T-cell (primary cell): ENCODE measurements around the gene SLC24A3. TPM values are rescaled to one million over a fixed set of nuclear protein-coding genes. Genes with fewer than 3 reads are reported as not detected.

Source experiments
- ATAC-seq, 4 experiments: fragments of 200-7000 bp in 3 of 4; fragments of 150-1000 bp in 1 of 4; cut with Tn5 transposase; replicated peaks in 1 of 4; 1 replicate in 3 of 4; 2 replicates in 1 of 4; pipeline ENCODE4 v1.10.0; 2021; ENCODE audit warnings: moderate library complexity in 3 of 4, mild to moderate bottlenecking in 2 of 4, moderate number of reproducible peaks in 1 of 4
- CTCF ChIA-PET, 2 donors: fragments of 300-600 bp; sonication (Branson Sonifier 250); formaldehyde crosslinking; loops; one replicate each; lab custom pipeline; 2022; ENCODE audit warnings: antibody characterized with exemption in 2 of 2; lab: Charles Lee
- POLR2A ChIA-PET, 2 donors: fragments of 300-600 bp; sonication (Branson Sonifier 250); formaldehyde crosslinking; loops; one replicate each; lab custom pipeline; 2022; ENCODE audit warnings: antibody characterized with exemption in 2 of 2; lab: Charles Lee
- DNase-seq, 35 experiments: peaks; one replicate each; pipeline versions ENCODE4 v3.0.0 to v3.0.0-alpha.2; 2013 to 2023
- H3K27ac ChIP-seq: one replicate; pipeline ENCODE4 v1.5.1; 2013; ENCODE audit warnings: low read length
- H3K27me3 ChIP-seq, 2 experiments: replicated peaks in 1 of 2; 1 replicate in 1 of 2; 2 replicates in 1 of 2; pipeline versions ENCODE4 v1.6.1 to v1.7.0; 2013; ENCODE audit warnings: low read length in 1 of 2, mixed read lengths in 1 of 2; ENCODE audit not compliant: control insufficient read depth in 2 of 2, insufficient read depth in 2 of 2; ENCODE audit errors: extremely low read depth in 1 of 2
- H3K36me3 ChIP-seq, 2 donors: 1 replicate in 1 of 2; 2 replicates in 1 of 2; pipeline versions ENCODE4 v1.6.1 to v1.7.0; 2013; ENCODE audit warnings: low read length in 1 of 2; ENCODE audit not compliant: control insufficient read depth in 2 of 2, insufficient read depth in 1 of 2; ENCODE audit errors: extremely low read depth in 1 of 2
- H3K4me1 ChIP-seq, 2 experiments: 1 replicate in 1 of 2; 2 replicates in 1 of 2; pipeline versions ENCODE4 v1.6.1 to v1.7.0; 2013; ENCODE audit warnings: low read length in 2 of 2, mixed read lengths in 1 of 2; ENCODE audit not compliant: insufficient read depth in 2 of 2, control insufficient read depth in 1 of 2; ENCODE audit errors: extremely low read depth in 1 of 2
- H3K4me3 ChIP-seq, 2 donors: 1 replicate in 1 of 2; 2 replicates in 1 of 2; pipeline versions ENCODE4 v1.5.1 to v1.7.0; 2013; ENCODE audit warnings: mild to moderate bottlenecking in 2 of 2, low read length in 1 of 2, moderate library complexity in 1 of 2; ENCODE audit not compliant: control insufficient read depth in 1 of 2; ENCODE audit errors: extremely low read depth in 1 of 2
- H3K9me3 ChIP-seq: 2 replicates; pipeline ENCODE4 v1.7.0; 2013
- H3K27ac Mint-ChIP-seq, 2 donors: one replicate each; pipeline ENCODE4 v1.8.0; 2020 to 2021; ENCODE audit warnings: mild to moderate bottlenecking in 2 of 2, mixed read lengths in 2 of 2
- H3K27me3 Mint-ChIP-seq, 2 donors: one replicate each; pipeline ENCODE4 v1.8.0; 2021 to 2022; ENCODE audit warnings: mixed read lengths in 2 of 2
- H3K36me3 Mint-ChIP-seq: one replicate; pipeline ENCODE4 v1.8.0; 2021; ENCODE audit warnings: mixed read lengths
- H3K4me1 Mint-ChIP-seq, 3 donors: one replicate each; pipeline ENCODE4 v1.8.0; 2020 to 2022; ENCODE audit warnings: mixed read lengths in 3 of 3, mild to moderate bottlenecking in 1 of 3
- H3K4me3 Mint-ChIP-seq, 3 donors: one replicate each; pipeline ENCODE4 v1.8.0; 2020 to 2022; ENCODE audit warnings: mild to moderate bottlenecking in 3 of 3, mixed read lengths in 3 of 3, moderate library complexity in 3 of 3
- H3K9me3 Mint-ChIP-seq, 3 donors: one replicate each; pipeline ENCODE4 v1.8.0; 2020 to 2022; ENCODE audit warnings: mixed read lengths in 3 of 3
- WGBS: methylation state at CpG from one replicate; pipeline ENCODE4 v1.1.5; 2013; ENCODE audit warnings: missing lambda C conversion rate; ENCODE audit not compliant: insufficient coverage; 5-methylcytosine and 5-hydroxymethylcytosine counted together
- total RNA-seq, 35 experiments: library from RNA in 6 of 35; stranded (reverse) in 6 of 35; fragments of 120-200 nt in 1 of 35; gene quantifications; one replicate each; pipeline versions ENCODE4 v1.2.1 to v1.2.4 and lab custom pipeline; 2013 to 2026

The SLC24A3 gene
- total RNA-seq, 5 donors from 2014 or later (not counting 1 experiment from before 2014, with no cell fraction given), result 0.06 to 0.25 (median 0.12) TPM

GRCh38 chr20:19378058-19378457 lies 165.6 kb downstream of the SLC24A3 start:
- ChIA-PET CTCF (no interaction called here), POLR2A (no interaction called here)
- no CpG with 5 or more reads among the region's 3 CpGs for WGBS
- no peak overlapping the region for H3K27ac Mint-ChIP-seq
- ATAC-seq, result no peak
- H3K36me3 Mint-ChIP-seq, result no peaks in the 10 kb centered on the region
- no peaks in the 10 kb centered on the region for H3K27me3 Mint-ChIP-seq
- no peak for DNase-seq
- no peaks in the 10 kb centered on the region for H3K9me3 Mint-ChIP-seq
- H3K4me3 ChIP-seq, result no peak overlapping the region
- no peaks in the 10 kb centered on the region for H3K27me3 ChIP-seq
- no peaks in the 10 kb centered on the region for H3K9me3 ChIP-seq
- no peak overlapping the region for H3K4me3 Mint-ChIP-seq
- no peaks in the 10 kb centered on the region for H3K4me1 ChIP-seq
- no peaks in the 10 kb centered on the region for H3K36me3 ChIP-seq
- H3K4me1 Mint-ChIP-seq, result no peaks in the 10 kb centered on the region
- H3K27ac ChIP-seq, result no peak overlapping the region

GRCh38 chr20:19380211-19380610 lies 167.8 kb downstream of the SLC24A3 start:
- no peak for ATAC-seq

GRCh38 chr20:19381947-19382346 lies 169.5 kb downstream of the SLC24A3 start:
- H3K27ac ChIP-seq, result no peak overlapping the region
- H3K36me3 ChIP-seq, result no peaks in the 10 kb centered on the region
- no peaks in the 10 kb centered on the region for H3K4me1 ChIP-seq
- H3K27me3 ChIP-seq, result no peaks in the 10 kb centered on the region
- no peak overlapping the region for H3K4me3 ChIP-seq
- H3K36me3 Mint-ChIP-seq, result no peaks in the 10 kb centered on the region
- ChIA-PET CTCF (no interaction called here), POLR2A (no interaction called here)
- no peak overlapping the region for H3K4me3 Mint-ChIP-seq
- no peak for ATAC-seq
- DNase-seq, result no peak
- H3K27me3 Mint-ChIP-seq, result no peaks in the 10 kb centered on the region
- H3K4me1 Mint-ChIP-seq, result no peaks in the 10 kb centered on the region
- WGBS, result 89% methylated on average over 8 of the region's 10 CpGs
- no peak overlapping the region for H3K27ac Mint-ChIP-seq
- H3K9me3 ChIP-seq, result no peaks in the 10 kb centered on the region
- no peaks in the 10 kb centered on the region for H3K9me3 Mint-ChIP-seq

More at GRCh38 chr20:19380211-19380610, 167.8 kb downstream of the SLC24A3 start:
- no peaks in the 10 kb centered on the region for H3K4me1 Mint-ChIP-seq
- no peaks in the 10 kb centered on the region for H3K9me3 ChIP-seq
- H3K4me3 ChIP-seq, result no peak overlapping the region
- ChIA-PET POLR2A (no interaction called here), CTCF (no interaction called here)
- no peaks in the 10 kb centered on the region for H3K36me3 ChIP-seq
- no peak overlapping the region for H3K27ac ChIP-seq
- H3K27me3 Mint-ChIP-seq, result no peaks in the 10 kb centered on the region
- H3K4me3 Mint-ChIP-seq, result no peak overlapping the region
- no peak for DNase-seq
- H3K4me1 ChIP-seq, result no peaks in the 10 kb centered on the region
- H3K27me3 ChIP-seq, result no peaks in the 10 kb centered on the region
- no peaks in the 10 kb centered on the region for H3K9me3 Mint-ChIP-seq
- H3K36me3 Mint-ChIP-seq, result no peaks in the 10 kb centered on the region
- 83% methylated on average over 6 of the region's 6 CpGs for WGBS
- no peak overlapping the region for H3K27ac Mint-ChIP-seq

- Mint-ChIP-seq H3K4me3 (no peak overlapping the region), H3K27me3 (no peaks in the 10 kb centered on the region), H3K27ac (no peak overlapping the region), H3K4me1 (no peaks in the 10 kb centered on the region), H3K9me3 (no peaks in the 10 kb centered on the region), H3K36me3 (no peaks in the 10 kb centered on the region)
- WGBS, result 82% methylated on average over 2 of the region's 9 CpGs
- H3K9me3 ChIP-seq, result no peaks in the 10 kb centered on the region
- POLR2A ChIA-PET, result no interaction called here
- CTCF ChIA-PET, result no interaction called here
- H3K36me3 ChIP-seq, result no peaks in the 10 kb centered on the region
- no peaks in the 10 kb centered on the region for H3K4me1 ChIP-seq
- no peak overlapping the region for H3K4me3 ChIP-seq
- no peak for DNase-seq
- H3K27me3 ChIP-seq, result no peaks in the 10 kb centered on the region
- ATAC-seq, result no peak
- H3K27ac ChIP-seq, result no peak overlapping the region
Measured at GRCh38 chr20:19382386-19383340, 170.2 kb downstream of the SLC24A3 start.

GRCh38 chr20:19384940-19385339 lies 172.5 kb downstream of the SLC24A3 start:
- Histone ChIP-seq H3K27ac (no peak overlapping the region), H3K27me3 (no peaks in the 10 kb centered on the region), H3K4me1 (no peaks in the 10 kb centered on the region), H3K4me3 (no peak overlapping the region), H3K36me3 (no peaks in the 10 kb centered on the region), H3K9me3 (no peaks in the 10 kb centered on the region)
- DNase-seq, result no peak
- Mint-ChIP-seq H3K4me3 (no peak overlapping the region), H3K36me3 (no peaks in the 10 kb centered on the region), H3K9me3 (peaks cover 6 to 12% (median 11%) of the 10 kb centered on the region in 3 donors), H3K27ac (no peak overlapping the region), H3K27me3 (no peaks in the 10 kb centered on the region), H3K4me1 (no peaks in the 10 kb centered on the region)
- ChIA-PET POLR2A (no interaction called here), CTCF (interaction anchor here in 1 of 2 donors (0.6 kb wide), 1 partner anchor 372 kb away, joined by 4 read pairs; no protein-coding TSS in a partner anchor)
- no peak for ATAC-seq

- Mint-ChIP-seq H3K27me3 (no peaks in the 10 kb centered on the region), H3K9me3 (peaks cover 7 to 14% (median 14%) of the 10 kb centered on the region in 3 donors), H3K36me3 (no peaks in the 10 kb centered on the region), H3K4me1 (no peaks in the 10 kb centered on the region), H3K27ac (no peak overlapping the region), H3K4me3 (no peak overlapping the region)
- H3K4me3 ChIP-seq, result no peak overlapping the region
- H3K27me3 ChIP-seq, result peaks cover 0 to 9% of the 10 kb centered on the region in 2 experiments
- DNase-seq (no peak), ATAC-seq (no peak)
- H3K9me3 ChIP-seq, result no peaks in the 10 kb centered on the region
- H3K27ac ChIP-seq, result no peak overlapping the region
- ChIA-PET CTCF (no interaction called here), POLR2A (no interaction called here)
- H3K4me1 ChIP-seq, result no peaks in the 10 kb centered on the region
- no peaks in the 10 kb centered on the region for H3K36me3 ChIP-seq
Measured at GRCh38 chr20:19387251-19387650, 174.8 kb downstream of the SLC24A3 start.
